ENCODE measurements around the gene LANCL2. TPM values are rescaled to one million over a fixed set of nuclear protein-coding genes. Genes with fewer than 3 reads are reported as not detected.

LANCL2 gene, protein sequence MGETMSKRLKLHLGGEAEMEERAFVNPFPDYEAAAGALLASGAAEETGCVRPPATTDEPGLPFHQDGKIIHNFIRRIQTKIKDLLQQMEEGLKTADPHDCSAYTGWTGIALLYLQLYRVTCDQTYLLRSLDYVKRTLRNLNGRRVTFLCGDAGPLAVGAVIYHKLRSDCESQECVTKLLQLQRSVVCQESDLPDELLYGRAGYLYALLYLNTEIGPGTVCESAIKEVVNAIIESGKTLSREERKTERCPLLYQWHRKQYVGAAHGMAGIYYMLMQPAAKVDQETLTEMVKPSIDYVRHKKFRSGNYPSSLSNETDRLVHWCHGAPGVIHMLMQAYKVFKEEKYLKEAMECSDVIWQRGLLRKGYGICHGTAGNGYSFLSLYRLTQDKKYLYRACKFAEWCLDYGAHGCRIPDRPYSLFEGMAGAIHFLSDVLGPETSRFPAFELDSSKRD
- 1 to 10 TPM; 6.7 to 9.4 TPM for total RNA-seq

DNA sequence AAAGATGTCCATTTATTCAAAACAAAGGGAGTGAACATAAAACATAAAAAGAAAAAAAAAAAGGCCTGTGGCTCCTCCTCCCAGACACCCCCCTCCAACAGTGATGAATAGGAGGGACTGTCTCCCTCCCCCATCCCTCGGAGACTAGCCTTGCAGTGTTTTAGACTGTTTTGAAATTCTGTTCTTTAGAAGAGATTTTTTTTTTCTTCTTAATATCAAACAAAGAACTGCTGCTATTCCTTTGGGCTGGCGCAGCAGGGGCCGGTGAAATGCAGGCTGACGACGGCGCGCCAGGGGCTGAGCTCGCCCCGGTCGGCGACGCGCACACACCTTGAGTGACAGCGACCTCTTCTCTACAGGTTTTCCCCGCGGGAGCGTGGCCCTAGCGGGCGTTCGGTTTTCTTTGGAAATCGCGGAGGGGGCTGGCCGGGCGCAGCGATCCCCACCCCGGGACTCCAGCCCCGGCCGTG, at the start of gene LANCL2:
Gene LANCL2 (plus strand): TSS at position 133 of the 470 bp plus-strand sequence. CDS start 689 bp downstream, outside the sequence.
- ATAC-seq (replicated peaks), result peak; percentile 44
- peak within 1 kb of the TSS; percentile 96 for H3K27ac Mint-ChIP-seq
- H3K9me3 Mint-ChIP-seq, result no peaks in the 10 kb centered on the region
- peaks cover 14% of the 10 kb centered on the region for H3K36me3 Mint-ChIP-seq (ENCODE audit: low read depth)
- H3K4me3 Mint-ChIP-seq, result peak within 1 kb of the TSS; percentile 95
- H3K4me1 Mint-ChIP-seq, result peaks cover 22% of the 10 kb centered on the region
- H3K27me3 Mint-ChIP-seq, result no peaks in the 10 kb centered on the region

DNA sequence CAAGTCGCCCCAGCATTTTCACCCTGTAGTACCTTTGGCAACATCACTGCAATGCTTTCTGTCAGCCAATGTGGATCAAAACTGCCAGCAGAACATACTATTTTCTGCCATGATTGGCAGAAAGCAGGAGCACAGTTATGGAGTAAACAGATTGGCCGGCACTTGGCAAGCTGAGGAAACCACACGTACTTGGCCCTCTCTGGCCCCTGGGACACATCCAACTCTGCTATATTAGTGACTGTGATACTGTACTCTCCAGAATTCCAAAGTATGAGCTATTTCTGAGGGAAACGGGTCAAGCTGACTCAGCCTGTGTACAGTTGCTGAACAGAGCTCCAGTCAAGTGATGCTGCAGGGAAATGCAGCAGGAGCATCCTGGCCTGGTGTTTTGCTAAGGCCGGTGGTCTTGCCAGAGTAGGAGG, 39.8 kb upstream of the LANCL2 start:
- ATAC-seq (replicated peaks), result no peak
- peaks cover 7% of the 10 kb centered on the region for H3K9me3 Mint-ChIP-seq
- no peaks in the 10 kb centered on the region for H3K4me1 Mint-ChIP-seq
- H3K27ac Mint-ChIP-seq, result no peak overlapping the region
- no peaks in the 10 kb centered on the region for H3K36me3 Mint-ChIP-seq (ENCODE audit: low read depth)
- peaks cover 10% of the 10 kb centered on the region for H3K27me3 Mint-ChIP-seq
- no peak overlapping the region for H3K4me3 Mint-ChIP-seq

DNA sequence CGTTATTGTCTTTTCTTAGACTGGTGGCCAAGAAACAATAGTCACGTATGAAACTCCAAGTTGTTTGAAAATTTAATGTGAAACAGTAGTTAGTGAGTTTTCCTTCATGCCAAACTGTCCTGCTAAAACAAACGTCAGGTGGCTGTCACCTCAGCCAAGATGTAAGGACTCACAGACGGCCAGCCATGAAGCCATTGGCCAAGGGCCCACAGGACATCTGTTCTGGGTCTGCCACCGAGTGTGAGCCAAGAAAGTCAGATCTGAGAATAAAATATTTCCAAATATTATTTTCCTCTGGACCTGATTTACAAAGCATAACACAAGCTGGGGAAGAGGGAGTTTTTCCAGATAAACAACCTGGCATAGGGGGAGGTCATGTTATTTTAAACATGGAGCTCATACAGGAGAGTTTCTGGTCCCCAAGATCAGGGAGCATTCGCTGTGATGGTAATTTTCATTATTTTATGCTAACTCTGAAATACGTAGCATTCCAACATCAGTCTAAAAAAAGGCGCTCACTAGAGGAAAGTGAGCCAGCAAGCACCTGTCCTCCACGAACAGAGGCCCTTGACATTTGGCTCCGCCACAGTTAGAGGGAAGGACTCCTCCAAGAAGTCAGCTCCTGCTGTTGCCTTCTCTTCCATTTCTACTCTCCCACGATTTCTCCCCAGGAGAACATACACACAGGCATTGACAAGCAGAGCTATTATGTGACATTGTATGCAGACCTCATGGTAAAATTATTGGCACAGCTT, 38.9 kb upstream of the LANCL2 start:
- H3K27me3 Mint-ChIP-seq, result peaks cover 3% of the 10 kb centered on the region
- ATAC-seq (replicated peaks), result no peak
- no peaks in the 10 kb centered on the region for H3K36me3 Mint-ChIP-seq (ENCODE audit: low read depth)
- no peak overlapping the region for H3K4me3 Mint-ChIP-seq
- no peaks in the 10 kb centered on the region for H3K4me1 Mint-ChIP-seq
- no peak overlapping the region for H3K27ac Mint-ChIP-seq
- H3K9me3 Mint-ChIP-seq, result peaks cover 2% of the 10 kb centered on the region

DNA sequence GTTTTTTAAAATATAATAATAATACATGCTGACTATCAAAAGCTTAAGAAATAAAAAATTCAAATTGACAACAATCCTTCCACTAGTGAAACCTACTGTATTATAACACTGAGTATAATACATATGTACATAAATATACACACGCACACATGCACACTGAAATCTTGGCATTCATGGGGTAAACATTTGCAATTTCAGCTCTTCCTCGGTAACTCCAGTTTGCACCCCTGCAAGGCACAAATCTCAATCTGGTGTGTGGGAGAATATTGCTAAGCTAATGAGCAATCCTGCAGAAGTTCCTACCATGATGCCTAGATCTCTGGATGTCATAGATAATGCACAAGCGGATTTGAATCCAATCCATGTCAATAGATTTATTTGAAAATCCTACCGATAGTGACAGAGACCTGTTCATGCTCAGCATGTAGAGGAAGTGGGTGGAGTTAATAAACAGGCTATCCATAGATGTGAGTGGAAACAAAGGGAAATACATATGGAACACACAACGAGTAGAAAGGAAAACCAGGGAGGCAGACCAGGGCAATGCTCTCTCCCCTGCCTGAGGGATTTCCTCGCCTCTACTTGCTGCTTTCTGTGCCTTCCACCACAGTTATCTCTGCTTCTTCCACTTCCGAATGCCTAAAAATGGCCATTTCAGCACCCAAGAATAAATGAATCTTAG, 38.1 kb upstream of the LANCL2 start:
- Mint-ChIP-seq H3K27ac (no peak overlapping the region), H3K36me3 (ENCODE audit: low read depth) (no peaks in the 10 kb centered on the region), H3K4me3 (no peak overlapping the region), H3K27me3 (no peaks in the 10 kb centered on the region), H3K9me3 (no peaks in the 10 kb centered on the region), H3K4me1 (no peaks in the 10 kb centered on the region)
- ATAC-seq (replicated peaks), result no peak

DNA sequence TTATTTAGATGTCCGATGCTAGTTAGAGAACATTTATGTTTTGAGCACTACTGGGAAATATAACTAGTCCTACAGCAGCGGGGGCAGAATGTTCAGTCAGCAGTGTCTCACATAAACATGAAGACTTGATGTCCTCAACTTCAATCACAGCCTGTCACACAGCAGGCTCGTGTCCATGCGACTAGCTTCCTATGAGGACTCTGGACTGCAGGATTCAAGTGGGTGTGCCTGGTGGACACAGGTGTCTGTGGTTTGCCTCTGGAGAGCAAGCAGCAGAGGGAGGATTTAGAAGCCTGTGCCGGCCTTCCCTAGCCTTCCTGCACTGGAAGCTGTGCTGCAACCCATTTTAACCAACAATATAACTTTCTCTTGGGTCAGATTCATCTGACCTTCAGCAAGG, 30.0 kb upstream of the LANCL2 start:
- no peak overlapping the region for H3K4me3 Mint-ChIP-seq
- H3K36me3 Mint-ChIP-seq (ENCODE audit: low read depth), result no peaks in the 10 kb centered on the region
- H3K4me1 Mint-ChIP-seq, result no peaks in the 10 kb centered on the region
- no peaks in the 10 kb centered on the region for H3K9me3 Mint-ChIP-seq
- H3K27ac Mint-ChIP-seq, result no peak overlapping the region
- H3K27me3 Mint-ChIP-seq, result no peaks in the 10 kb centered on the region
- no peak for ATAC-seq (replicated peaks)

DNA sequence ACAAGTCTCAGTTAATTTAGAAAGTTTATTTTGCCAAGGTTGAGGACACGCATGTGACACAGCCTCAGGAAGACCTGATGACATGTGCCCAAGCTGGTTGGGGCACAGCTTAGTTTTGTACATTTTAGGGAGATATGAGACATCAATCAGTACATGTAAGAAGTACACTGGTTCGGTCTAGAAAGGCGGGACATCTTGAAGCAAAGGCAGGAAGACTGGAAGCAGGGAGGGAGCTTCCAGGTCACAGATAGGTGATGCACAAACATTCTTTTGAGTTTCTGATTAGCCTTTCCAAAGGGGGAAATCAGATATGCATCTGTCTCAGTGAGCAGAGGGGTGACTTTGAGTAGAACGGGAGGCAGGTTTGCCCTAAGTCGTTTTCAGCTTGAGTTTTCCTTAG, 29.4 kb upstream of the LANCL2 start:
- H3K27me3 Mint-ChIP-seq, result no peaks in the 10 kb centered on the region
- no peak overlapping the region for H3K27ac Mint-ChIP-seq
- ATAC-seq (replicated peaks), result no peak
- no peaks in the 10 kb centered on the region for H3K36me3 Mint-ChIP-seq (ENCODE audit: low read depth)
- H3K4me1 Mint-ChIP-seq, result no peaks in the 10 kb centered on the region
- H3K9me3 Mint-ChIP-seq, result no peaks in the 10 kb centered on the region
- no peak overlapping the region for H3K4me3 Mint-ChIP-seq

DNA sequence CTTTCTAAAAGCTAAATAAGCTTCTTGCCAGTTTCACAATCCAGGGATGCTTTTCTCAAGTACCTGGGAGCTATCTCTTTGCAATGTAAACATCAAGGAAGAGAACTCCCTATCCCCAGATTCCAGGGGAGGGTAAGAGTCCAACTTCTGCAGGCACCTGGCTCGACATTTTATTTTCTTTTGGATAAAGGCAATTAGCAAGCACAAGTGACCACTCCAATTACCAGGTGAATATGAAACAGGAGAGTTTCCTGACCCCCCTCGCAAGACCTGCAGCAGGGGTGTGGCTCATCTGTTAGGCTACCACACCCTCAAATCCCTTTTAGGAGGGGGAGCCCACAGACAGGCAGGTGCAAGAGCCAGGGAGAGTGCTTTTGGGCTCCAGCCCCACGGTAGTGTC, 28.6 kb upstream of the LANCL2 start:
- H3K27me3 Mint-ChIP-seq, result no peaks in the 10 kb centered on the region
- no peak for ATAC-seq (replicated peaks)
- H3K9me3 Mint-ChIP-seq, result no peaks in the 10 kb centered on the region
- no peaks in the 10 kb centered on the region for H3K4me1 Mint-ChIP-seq
- H3K27ac Mint-ChIP-seq, result no peak overlapping the region
- H3K4me3 Mint-ChIP-seq, result no peak overlapping the region
- H3K36me3 Mint-ChIP-seq (ENCODE audit: low read depth), result no peaks in the 10 kb centered on the region

DNA sequence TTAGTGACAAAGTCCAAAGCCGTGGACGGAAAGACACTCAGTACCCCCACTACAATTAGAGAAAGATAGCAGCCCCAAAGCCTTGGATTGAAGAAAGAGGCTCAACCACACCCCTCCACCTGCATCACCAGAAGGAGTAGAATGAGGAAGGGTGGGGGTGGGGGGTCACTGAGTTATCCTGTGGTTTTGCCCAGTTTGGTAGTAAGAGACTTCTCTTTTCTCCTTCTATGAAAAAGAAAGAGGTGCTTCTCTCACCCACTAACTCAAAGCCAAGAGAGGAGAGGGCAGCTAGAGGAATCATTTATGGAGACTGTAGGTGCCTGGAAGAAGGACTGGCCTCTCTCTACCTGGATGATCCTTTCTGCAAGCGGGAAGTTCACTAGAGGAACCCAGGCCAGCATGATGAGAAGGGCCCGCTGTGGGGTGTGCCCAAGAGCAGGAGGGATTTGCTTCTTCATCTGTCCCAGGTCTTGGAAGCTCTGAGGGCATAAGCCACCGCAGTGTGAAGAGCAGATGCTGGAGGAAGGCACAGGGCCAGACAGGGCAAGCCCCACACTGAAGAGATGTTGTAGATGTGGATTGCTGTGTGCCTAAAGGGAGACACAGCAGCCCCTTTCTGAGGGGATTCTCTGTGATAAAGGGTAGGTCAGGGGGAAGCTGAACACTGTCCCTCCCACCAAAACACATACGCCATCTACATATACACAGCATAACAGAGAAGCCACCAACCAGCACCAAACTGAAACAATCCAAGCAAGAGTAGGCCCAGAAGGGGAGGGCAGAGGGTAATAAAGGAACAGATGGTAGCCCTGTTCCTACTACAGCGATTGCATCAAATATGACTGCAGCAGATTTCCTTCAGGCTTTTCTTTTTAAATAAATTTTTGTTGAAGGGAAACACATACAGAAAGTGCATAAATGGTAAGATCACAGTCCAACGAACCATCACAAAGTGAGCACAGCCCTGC, 25.8 kb upstream of the LANCL2 start:
- Mint-ChIP-seq H3K9me3 (no peaks in the 10 kb centered on the region), H3K4me3 (no peak overlapping the region), H3K27ac (no peak overlapping the region), H3K4me1 (no peaks in the 10 kb centered on the region), H3K27me3 (no peaks in the 10 kb centered on the region), H3K36me3 (ENCODE audit: low read depth) (no peaks in the 10 kb centered on the region)
- ATAC-seq (replicated peaks), result no peak

DNA sequence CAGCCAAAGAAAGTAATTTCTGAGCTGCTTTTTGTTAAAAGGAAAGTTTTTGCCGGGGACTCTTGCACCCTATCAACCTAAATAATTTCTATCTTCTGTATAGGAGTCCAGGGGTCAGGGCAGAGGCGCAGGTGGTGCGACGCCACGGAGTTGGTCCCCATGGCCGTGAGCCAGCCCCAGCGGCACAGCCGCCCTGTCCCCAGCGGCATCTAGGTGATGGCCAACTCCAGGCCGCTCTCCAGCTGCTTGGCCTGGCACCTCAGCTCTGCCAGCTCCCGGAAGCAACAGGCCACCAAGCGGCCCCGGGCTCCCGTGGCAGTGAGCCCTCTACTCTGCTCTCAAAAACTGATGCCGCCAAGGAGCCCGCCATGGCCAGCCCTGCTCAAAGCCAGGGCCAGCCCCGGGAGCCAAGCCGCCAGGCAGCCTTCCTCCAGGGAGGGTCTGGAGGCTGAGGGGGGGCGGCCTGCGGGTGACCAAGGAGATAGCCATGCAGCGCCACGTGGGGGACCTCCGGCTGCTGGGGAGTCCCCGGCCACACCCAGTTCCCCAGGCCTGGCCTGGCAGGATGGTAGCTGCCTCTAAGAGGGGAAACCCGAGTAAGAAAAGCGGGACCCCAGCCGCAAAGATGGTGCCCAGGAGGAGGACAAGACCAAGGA, 22.8 kb upstream of the LANCL2 start:
- H3K4me3 Mint-ChIP-seq, result no peak overlapping the region
- H3K27me3 Mint-ChIP-seq, result peaks cover 3% of the 10 kb centered on the region
- H3K4me1 Mint-ChIP-seq, result no peaks in the 10 kb centered on the region
- no peak overlapping the region for H3K27ac Mint-ChIP-seq
- no peaks in the 10 kb centered on the region for H3K36me3 Mint-ChIP-seq (ENCODE audit: low read depth)
- H3K9me3 Mint-ChIP-seq, result no peaks in the 10 kb centered on the region
- no peak for ATAC-seq (replicated peaks)

DNA sequence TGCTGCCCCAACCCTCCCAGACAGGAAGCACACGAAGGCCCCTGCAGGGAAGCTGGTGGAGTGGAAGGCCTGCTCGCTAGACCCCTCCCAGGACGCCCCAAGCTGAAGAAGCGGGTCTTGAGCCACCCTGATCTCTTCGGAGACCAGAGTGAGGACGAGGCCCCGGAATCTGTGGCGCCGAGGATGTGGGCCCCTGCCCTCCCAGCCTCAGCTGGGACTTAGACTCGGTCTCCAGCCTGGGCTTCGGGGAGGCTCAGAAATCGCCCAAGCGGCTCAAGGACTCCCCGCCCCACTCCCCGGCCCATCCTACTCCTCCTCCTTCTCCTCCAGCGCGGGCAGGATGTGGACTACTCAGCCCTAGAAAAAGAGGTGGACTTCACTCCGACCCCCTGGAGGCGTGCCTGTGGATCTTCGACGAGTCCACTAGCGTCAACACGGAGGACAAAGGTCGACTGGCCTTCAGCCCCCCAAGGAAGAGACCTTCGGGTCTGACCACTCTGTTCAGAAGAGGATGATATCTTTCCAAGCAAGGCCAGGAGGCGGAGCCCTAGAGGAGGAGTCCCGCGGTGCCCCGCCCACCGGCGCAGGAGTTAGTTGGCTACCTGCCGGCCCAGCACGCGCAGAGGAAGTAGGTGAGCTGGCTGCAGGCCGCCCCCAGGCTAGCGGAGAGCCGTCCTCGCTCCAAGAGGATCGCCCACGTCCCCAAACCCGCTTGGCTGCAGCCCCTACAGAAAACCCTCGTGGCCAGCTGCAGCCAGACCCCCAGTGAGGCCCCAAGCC, 21.9 kb upstream of the LANCL2 start:
- no peak for ATAC-seq (replicated peaks)
- no peaks in the 10 kb centered on the region for H3K9me3 Mint-ChIP-seq
- H3K36me3 Mint-ChIP-seq (ENCODE audit: low read depth), result no peaks in the 10 kb centered on the region
- peaks cover 3% of the 10 kb centered on the region for H3K27me3 Mint-ChIP-seq
- H3K4me1 Mint-ChIP-seq, result no peaks in the 10 kb centered on the region
- no peak overlapping the region for H3K27ac Mint-ChIP-seq
- H3K4me3 Mint-ChIP-seq, result no peak overlapping the region

DNA sequence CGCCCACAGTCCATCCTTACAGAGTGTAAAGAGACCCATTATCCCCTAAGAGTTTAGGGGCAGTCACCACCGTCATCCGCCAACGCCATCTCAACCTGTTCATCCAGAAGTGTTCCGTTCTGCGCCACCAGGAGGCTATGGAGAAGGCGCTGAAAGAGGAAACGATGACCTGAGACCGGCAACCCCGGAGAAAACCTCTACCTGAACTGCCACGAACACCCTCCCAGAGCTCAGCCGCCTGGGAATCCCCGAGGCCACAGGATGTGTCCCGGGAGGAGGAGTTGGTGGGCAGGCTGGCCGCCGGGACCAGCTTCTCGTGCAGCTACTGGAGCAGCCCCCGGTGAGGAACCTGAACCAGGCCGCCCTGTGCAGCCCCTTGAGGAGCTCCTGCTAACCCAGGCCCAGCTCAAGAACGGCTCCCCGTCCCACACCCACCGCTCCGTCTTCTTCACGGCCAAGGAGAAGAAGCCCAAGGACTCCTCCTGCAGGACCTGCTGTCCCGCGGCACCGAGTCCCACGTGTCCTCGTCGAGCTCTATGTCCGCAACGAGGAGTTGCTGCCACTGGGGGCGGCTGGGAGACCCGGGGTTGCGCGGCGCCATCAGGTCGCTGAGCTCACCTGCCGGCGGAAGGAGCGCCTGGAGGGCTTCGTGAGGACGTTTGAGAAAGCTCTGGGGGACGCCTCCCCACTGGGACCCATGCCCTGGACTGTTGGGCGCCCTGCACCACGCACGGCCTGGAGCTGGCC, 21.1 kb upstream of the LANCL2 start:
- Mint-ChIP-seq H3K27me3 (peaks cover 3% of the 10 kb centered on the region), H3K9me3 (no peaks in the 10 kb centered on the region), H3K36me3 (ENCODE audit: low read depth) (no peaks in the 10 kb centered on the region), H3K4me3 (no peak overlapping the region), H3K27ac (no peak overlapping the region), H3K4me1 (no peaks in the 10 kb centered on the region)
- ATAC-seq (replicated peaks), result no peak

DNA sequence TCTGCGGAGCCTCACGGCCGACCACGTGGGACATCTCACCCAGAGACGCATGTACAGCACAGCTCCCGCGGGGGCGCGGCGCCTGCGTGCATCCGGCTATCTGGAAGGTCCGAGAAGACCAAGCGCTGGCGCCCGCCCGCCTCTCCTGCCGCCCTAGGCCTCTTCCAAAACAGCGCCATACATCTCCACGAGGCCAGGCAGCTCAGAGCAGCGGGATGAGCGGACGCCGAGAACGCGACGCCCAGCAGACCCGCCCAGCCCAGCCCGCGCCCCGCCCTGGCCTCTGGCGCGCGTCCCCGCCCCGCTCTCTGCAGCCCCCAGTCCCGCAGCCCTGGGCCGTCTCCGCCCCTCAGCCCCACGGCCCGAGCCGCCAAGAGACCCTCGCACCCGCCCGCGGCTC, 20.3 kb upstream of the LANCL2 start:
- H3K27ac Mint-ChIP-seq, result no peak overlapping the region
- no peaks in the 10 kb centered on the region for H3K36me3 Mint-ChIP-seq (ENCODE audit: low read depth)
- no peak overlapping the region for H3K4me3 Mint-ChIP-seq
- peaks cover 6% of the 10 kb centered on the region for H3K27me3 Mint-ChIP-seq
- no peaks in the 10 kb centered on the region for H3K9me3 Mint-ChIP-seq
- H3K4me1 Mint-ChIP-seq, result no peaks in the 10 kb centered on the region
- ATAC-seq (replicated peaks), result no peak
